ENCODE data around the gene KRR1. TPM values are rescaled to one million over a fixed set of nuclear protein-coding genes. Genes with fewer than 3 reads are reported as not detected.
"Not testable (repeated sequence)": the region's sequence is repeated elsewhere in the genome, so short reads cannot be mapped to it uniquely, and the experiment has no call there.

KRR1 gene
- total RNA-seq, 6 experiments from 2014 or later, result 14.1 to 25.3 (median 20.3) TPM

DNA sequence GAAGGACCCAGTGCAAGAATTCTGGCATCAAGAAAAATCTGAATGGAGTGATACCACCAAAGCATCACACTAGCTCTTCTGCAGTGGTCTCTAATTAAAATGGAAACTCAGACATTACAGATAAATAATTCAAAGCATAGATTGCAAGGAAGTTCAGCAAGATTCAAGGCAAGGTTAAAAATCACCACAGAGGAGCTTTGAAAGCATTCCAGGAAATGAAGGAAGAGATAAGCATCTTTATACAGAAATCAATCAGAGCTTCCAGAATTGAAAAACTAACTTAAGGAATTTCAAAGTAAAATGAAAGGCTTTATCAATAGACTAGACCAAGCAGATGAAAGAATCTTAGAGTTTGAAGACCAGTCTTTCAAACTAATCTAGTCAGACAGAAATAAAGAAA is 51.2 kb downstream of the KRR1 start:
- Histone ChIP-seq H3K9me3 (no peaks in the 10 kb centered on the region), H3K4me1 (no peaks in the 10 kb centered on the region), H3K4me3 (no peak overlapping the region), H3K27ac (no peak overlapping the region), H3K27me3 (no peaks in the 10 kb centered on the region), H3K36me3 (no peaks in the 10 kb centered on the region)
- no peak for TF ChIP-seq CTCF (IDR thresholded peaks at IDR 0.05)
- no peak for TF ChIP-seq POLR2A (IDR thresholded peaks at IDR 0.05)
- ATAC-seq, result no peak
- intact Hi-C loops (cut with DNase I), result no loop called here
- DNase-seq, result no peak

DNA sequence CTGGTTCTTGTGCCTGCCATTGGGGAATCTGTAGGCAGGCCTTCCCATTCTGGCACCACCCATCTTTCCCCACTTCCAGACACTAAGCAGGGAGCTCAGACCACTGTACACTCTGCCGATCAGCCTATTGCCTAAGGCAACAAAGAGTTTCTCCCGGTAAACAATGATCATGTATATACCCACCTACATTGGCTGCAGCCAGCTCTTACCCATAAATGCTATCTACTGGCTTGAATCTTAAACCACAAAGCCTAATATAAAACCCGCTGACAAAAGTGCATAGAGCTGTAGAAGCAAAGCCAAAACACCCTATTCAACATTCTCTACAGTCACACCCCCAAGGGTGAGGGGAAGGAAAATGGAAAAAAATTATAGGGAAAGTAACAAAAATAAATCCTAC is 51.7 kb downstream of the KRR1 start:
- TF ChIP-seq CTCF (IDR thresholded peaks at IDR 0.05), result no peak
- no peak for TF ChIP-seq POLR2A (IDR thresholded peaks at IDR 0.05)
- Histone ChIP-seq H3K27ac (no peak overlapping the region), H3K9me3 (no peaks in the 10 kb centered on the region), H3K36me3 (no peaks in the 10 kb centered on the region), H3K4me1 (no peaks in the 10 kb centered on the region), H3K27me3 (no peaks in the 10 kb centered on the region), H3K4me3 (no peak overlapping the region)
- ATAC-seq (no peak), DNase-seq (no peak)
- 66% methylated on average over 3 of the region's 3 CpGs for WGBS (ENCODE audit: insufficient coverage, low coverage, low lambda C conversion rate, missing lambda C conversion rate)
- intact Hi-C loops (cut with DNase I), result no loop called here

DNA sequence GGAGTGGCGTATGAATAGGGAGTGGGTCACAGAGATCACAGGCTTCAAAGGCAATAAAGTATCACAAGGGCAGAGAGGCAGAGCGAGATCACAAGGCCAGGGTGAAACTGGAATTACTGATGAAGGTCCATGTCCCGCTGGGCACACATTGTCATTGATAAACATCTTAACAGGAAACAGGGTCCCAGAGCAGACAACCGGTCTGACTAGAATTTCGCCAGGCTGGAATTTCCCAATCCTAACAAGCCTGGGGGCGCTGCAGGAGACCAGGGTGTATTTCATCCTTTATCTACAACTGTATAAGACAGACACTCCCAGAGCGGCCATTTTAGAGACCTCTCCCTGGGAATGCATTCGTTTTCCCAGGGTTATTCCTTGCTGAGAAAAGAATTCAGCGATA is 53.5 kb downstream of the KRR1 start:
- H3K27ac ChIP-seq; H3K9me3 ChIP-seq; intact Hi-C loops (cut with DNase I); H3K4me3 ChIP-seq; H3K36me3 ChIP-seq; H3K4me1 ChIP-seq; ATAC-seq; DNase-seq; H3K27me3 ChIP-seq: not testable (repeated sequence)
- 48% methylated on average over 8 of the region's 9 CpGs for WGBS (ENCODE audit: insufficient coverage, low coverage, low lambda C conversion rate, missing lambda C conversion rate)

DNA sequence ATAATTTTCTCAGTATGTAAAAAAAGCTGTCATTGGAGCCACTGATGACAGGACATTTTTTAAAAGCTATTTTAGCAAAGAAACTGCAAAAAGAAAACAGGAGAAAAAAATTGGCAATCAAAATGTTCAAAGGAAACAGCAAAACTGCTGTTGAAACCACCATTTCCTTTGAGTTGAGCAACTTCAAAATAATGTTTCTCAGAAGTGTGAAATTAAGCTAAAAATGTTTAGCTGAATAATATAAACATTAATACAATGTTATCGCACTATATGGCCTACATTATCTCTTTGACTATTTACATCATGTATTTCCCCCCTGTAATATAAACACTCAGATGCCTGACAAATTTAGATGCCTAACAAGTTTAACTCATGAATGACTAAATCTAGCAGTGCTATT is 54.2 kb downstream of the KRR1 start:
- ATAC-seq (no peak), DNase-seq (no peak)
- H3K27ac ChIP-seq, result no peak overlapping the region
- no peaks in the 10 kb centered on the region for H3K4me1 ChIP-seq
- no peaks in the 10 kb centered on the region for H3K36me3 ChIP-seq
- no peak overlapping the region for H3K4me3 ChIP-seq
- intact Hi-C loops (cut with DNase I), result no loop called here
- WGBS (ENCODE audit: insufficient coverage, low coverage, low lambda C conversion rate, missing lambda C conversion rate), result 56% methylated on average over 1 of the region's 1 CpG
- TF ChIP-seq POLR2A (IDR thresholded peaks at IDR 0.05) (no peak), CTCF (IDR thresholded peaks at IDR 0.05) (no peak)
- H3K9me3 ChIP-seq, result no peaks in the 10 kb centered on the region
- H3K27me3 ChIP-seq, result no peaks in the 10 kb centered on the region

GRCh38 chr12:75455839-75456238 is 55.6 kb downstream of the KRR1 start:
- no peak overlapping the region for H3K27ac ChIP-seq
- DNase-seq (no peak), ATAC-seq (no peak)
- no peak for TF ChIP-seq CTCF (IDR thresholded peaks at IDR 0.05)
- TF ChIP-seq POLR2A (IDR thresholded peaks at IDR 0.05), result no peak
- no peaks in the 10 kb centered on the region for H3K4me1 ChIP-seq
- 68% methylated on average over 5 of the region's 5 CpGs for WGBS (ENCODE audit: insufficient coverage, low coverage, low lambda C conversion rate, missing lambda C conversion rate)
- no peaks in the 10 kb centered on the region for H3K9me3 ChIP-seq
- no peaks in the 10 kb centered on the region for H3K36me3 ChIP-seq
- no peaks in the 10 kb centered on the region for H3K27me3 ChIP-seq
- intact Hi-C loops (cut with DNase I), result no loop called here
- H3K4me3 ChIP-seq, result no peak overlapping the region
